H9 (cell line): ENCODE measurements around the gene FAM114A1. TPM values are rescaled to one million over a fixed set of nuclear protein-coding genes. Genes with fewer than 3 reads are reported as not detected.

Source experiments
- DNase-seq: peaks from one replicate; pipeline ENCODE4 v3.0.0-alpha.2; 2017
- H2AFZ ChIP-seq: one replicate; pipeline ENCODE4 v1.6.1; 2013; ENCODE audit warnings: mild to moderate bottlenecking, low read length, control low read depth, moderate library complexity
- H2AK5ac ChIP-seq: 2 replicates; pipeline ENCODE4 v1.6.1; 2013; ENCODE audit warnings: low read length, control low read depth, mixed read lengths; ENCODE audit not compliant: insufficient read length
- H2BK120ac ChIP-seq: one replicate; pipeline ENCODE4 v1.6.1; 2013; ENCODE audit warnings: low read depth, mild to moderate bottlenecking, low read length, control low read depth, inconsistent platforms; ENCODE audit not compliant: poor library complexity, severe bottlenecking
- H2BK12ac ChIP-seq: 2 replicates; pipeline ENCODE4 v1.6.1; 2013; ENCODE audit warnings: low read length, control low read depth, mixed read lengths, low read depth; ENCODE audit not compliant: insufficient read length
- H2BK15ac ChIP-seq: 2 replicates; pipeline ENCODE4 v1.6.1; 2013; ENCODE audit warnings: low read depth, low read length, control low read depth
- H2BK20ac ChIP-seq: one replicate; pipeline ENCODE4 v1.6.1; 2013; ENCODE audit warnings: low read depth, mild to moderate bottlenecking, low read length, control low read depth, inconsistent platforms; ENCODE audit not compliant: poor library complexity, severe bottlenecking
- H2BK5ac ChIP-seq: 2 replicates; pipeline ENCODE4 v1.6.1; 2013; ENCODE audit warnings: low read length, control low read depth, mixed read lengths; ENCODE audit not compliant: insufficient read length
- H3K14ac ChIP-seq: 2 replicates; pipeline ENCODE4 v1.6.1; 2013; ENCODE audit warnings: low read length, control low read depth; ENCODE audit not compliant: insufficient read depth
- H3K18ac ChIP-seq: 2 replicates; pipeline ENCODE4 v1.6.1; 2013; ENCODE audit warnings: low read depth, mild to moderate bottlenecking, mixed read lengths, low read length, control low read depth; ENCODE audit not compliant: insufficient read length
- H3K23ac ChIP-seq: 2 replicates; pipeline ENCODE4 v1.6.1; 2013; ENCODE audit warnings: low read length, control low read depth, mixed read lengths, low read depth; ENCODE audit not compliant: insufficient read length
- H3K23me2 ChIP-seq: 2 replicates; pipeline ENCODE4 v1.6.1; 2013; ENCODE audit warnings: low read depth, mild to moderate bottlenecking, mixed read lengths, low read length, control low read depth; ENCODE audit not compliant: insufficient read length, poor library complexity, severe bottlenecking
- H3K27ac ChIP-seq: 2 replicates; pipeline ENCODE4 v1.5.1; 2013; ENCODE audit warnings: low read length, control low read depth, mixed read lengths, low read depth; ENCODE audit not compliant: insufficient read length
- H3K27me3 ChIP-seq: 2 replicates; pipeline ENCODE4 v1.6.1; 2013; ENCODE audit warnings: low read length, control low read depth, inconsistent platforms; ENCODE audit not compliant: insufficient read depth
- H3K4ac ChIP-seq: 2 replicates; pipeline ENCODE4 v1.6.1; 2013; ENCODE audit warnings: low read depth, mild to moderate bottlenecking, control low read depth, inconsistent platforms, low read length, moderate library complexity
- H3K4me1 ChIP-seq: 2 replicates; pipeline ENCODE4 v1.6.1; 2013; ENCODE audit warnings: low read length, control low read depth, inconsistent platforms; ENCODE audit not compliant: insufficient read depth
- H3K4me2 ChIP-seq: 2 replicates; pipeline ENCODE4 v1.6.1; 2013; ENCODE audit warnings: low read length, control low read depth, mixed read lengths; ENCODE audit not compliant: insufficient read length, insufficient read depth
- H3K56ac ChIP-seq: 2 replicates; pipeline ENCODE4 v1.6.1; 2013; ENCODE audit warnings: low read depth, mild to moderate bottlenecking, mixed read lengths, low read length, control low read depth; ENCODE audit not compliant: insufficient read length
- H3K79me1 ChIP-seq: 2 replicates; pipeline ENCODE4 v1.6.1; 2013; ENCODE audit warnings: low read depth, mild to moderate bottlenecking, moderate library complexity, low read length, control low read depth, inconsistent platforms; ENCODE audit not compliant: insufficient read depth, poor library complexity, severe bottlenecking
- H3K79me2 ChIP-seq: 2 replicates; pipeline ENCODE4 v1.6.1; 2013; ENCODE audit warnings: low read length, control low read depth, inconsistent platforms; ENCODE audit not compliant: insufficient read depth
- H3K9ac ChIP-seq: 2 replicates; pipeline ENCODE4 v1.6.1; 2013; ENCODE audit warnings: low read length, control low read depth, mixed read lengths; ENCODE audit not compliant: insufficient read length; ENCODE audit errors: extremely low read depth
- H3K9me3 ChIP-seq: one replicate; pipeline ENCODE4 v1.6.1; 2013; ENCODE audit warnings: low read depth, low read length, inconsistent platforms; ENCODE audit not compliant: control insufficient read depth
- H3T11ph ChIP-seq: one replicate; pipeline ENCODE4 v1.6.1; 2013; ENCODE audit warnings: mild to moderate bottlenecking, low read length, control low read depth, inconsistent platforms
- H4K20me1 ChIP-seq: one replicate; pipeline ENCODE4 v1.6.1; 2013; ENCODE audit not compliant: control insufficient read depth, insufficient read length, insufficient read depth
- H4K5ac ChIP-seq: 2 replicates; pipeline ENCODE4 v1.6.1; 2013; ENCODE audit warnings: low read depth, mild to moderate bottlenecking, mixed read lengths, low read length, control low read depth; ENCODE audit not compliant: insufficient read length
- H4K8ac ChIP-seq: replicated peaks from 2 replicates; pipeline ENCODE4 v1.6.1; 2013; ENCODE audit warnings: low read length, control low read depth, mixed read lengths, low read depth; ENCODE audit not compliant: insufficient read length
- H4K91ac ChIP-seq: 2 replicates; pipeline ENCODE4 v1.6.1; 2013; ENCODE audit warnings: low read depth, mild to moderate bottlenecking, moderate library complexity, mixed read lengths, low read length, control low read depth; ENCODE audit not compliant: insufficient read length
- H3K27ac Mint-ChIP-seq, 3 experiments: 2 replicates in 2 of 3; 3 replicates in 1 of 3; pipeline ENCODE4 v1.8.0; 2020 to 2021; ENCODE audit warnings: mixed read lengths in 3 of 3, mild to moderate bottlenecking in 1 of 3, moderate library complexity in 1 of 3
- H3K27me3 Mint-ChIP-seq: 2 replicates; pipeline ENCODE4 v1.8.0; 2021; ENCODE audit warnings: low read depth, mild to moderate bottlenecking, moderate library complexity, mixed read lengths
- H3K36me3 Mint-ChIP-seq, 3 experiments: 2 replicates in 2 of 3; 3 replicates in 1 of 3; pipeline ENCODE4 v1.8.0; 2020 to 2021; ENCODE audit warnings: low read depth in 3 of 3, mixed read lengths in 3 of 3; ENCODE audit not compliant: insufficient read depth in 1 of 3
- H3K4me1 Mint-ChIP-seq, 2 experiments: 2 replicates each; pipeline ENCODE4 v1.8.0; 2020; ENCODE audit warnings: mixed read lengths in 2 of 2
- H3K4me3 Mint-ChIP-seq, 2 experiments: 2 replicates in 1 of 2; 3 replicates in 1 of 2; pipeline ENCODE4 v1.8.0; 2020 to 2021; ENCODE audit warnings: mild to moderate bottlenecking in 2 of 2, mixed read lengths in 2 of 2, moderate library complexity in 1 of 2
- H3K9me3 Mint-ChIP-seq, 2 experiments: 2 replicates in 1 of 2; 3 replicates in 1 of 2; pipeline ENCODE4 v1.8.0; 2020; ENCODE audit warnings: mild to moderate bottlenecking in 2 of 2, mixed read lengths in 2 of 2, moderate library complexity in 1 of 2
- CTCF ChIP-seq: fragments of 200-600 bp; sonication (generic); conservative IDR thresholded peaks from 3 replicates; pipeline ENCODE4 v1.8.0; 2021; ENCODE audit warnings: antibody characterized with exemption, mild to moderate bottlenecking
- WGBS: extraction: QIAGEN DNeasy Blood & Tissue Kit; methylation state at CpG from one replicate; pipeline ENCODE4 v1.1.7; 2013; ENCODE audit warnings: missing lambda C conversion rate, low lambda C conversion rate, mixed read lengths; ENCODE audit not compliant: insufficient read length; ENCODE audit errors: extremely low coverage; 5-methylcytosine and 5-hydroxymethylcytosine counted together
- total RNA-seq: library from RNA; stranded (reverse); gene quantifications from 2 replicates; pipeline ENCODE4 v1.2.1, GENCODE V29; 2021

FAM114A1 gene
- total RNA-seq, 1 experiment from 2014 or later, result 9.9 TPM

GRCh38 chr4:38868059-38868960 lies 704 bp downstream of the FAM114A1 start:
- peak overlapping the region; percentile 48; the same call in 1 of the 2 replicates for H3K14ac ChIP-seq
- H4K5ac ChIP-seq, result no peak overlapping the region
- H3K23ac ChIP-seq, result no peak overlapping the region
- no peak overlapping the region for H3K27ac ChIP-seq
- peak overlapping the region; percentile 29 for H3K18ac ChIP-seq
- H3T11ph ChIP-seq, result no peak overlapping the region
- H3K23me2 ChIP-seq, result peaks cover 3% of the 10 kb centered on the region
- H3K27me3 ChIP-seq, result no peaks in the 10 kb centered on the region
- Mint-ChIP-seq H3K4me3 (peak overlapping the region; percentile 71 to 82), H3K27ac (0 out of 7 replicates have a peak overlapping the region, but pooled peaks of 1 of the 3 experiments have one; percentile 54), H3K4me1 (peaks cover 14 to 16% of the 10 kb centered on the region in 2 experiments), H3K27me3 (peaks cover 5% of the 10 kb centered on the region), H3K9me3 (no peaks in the 10 kb centered on the region), H3K36me3 (peaks cover 0 to 4% (median 0%) of the 10 kb centered on the region in 3 experiments; a peak in 3 of 7 replicates)
- peaks cover 6% of the 10 kb centered on the region; the same call in 1 of the 2 replicates for H3K4me1 ChIP-seq
- no peak overlapping the region for H2BK5ac ChIP-seq
- H2BK120ac ChIP-seq, result no peak overlapping the region
- H4K91ac ChIP-seq, result no peak overlapping the region
- H2AK5ac ChIP-seq, result no peak overlapping the region
- no peak overlapping the region for H3K4ac ChIP-seq
- H2BK15ac ChIP-seq, result no peak overlapping the region
- peak overlapping the region; percentile 51 for H3K4me2 ChIP-seq
- H3K79me1 ChIP-seq, result no peaks in the 10 kb centered on the region
- DNase-seq, result peak; percentile 38
- no peak overlapping the region for H4K8ac ChIP-seq
- no peaks in the 10 kb centered on the region for H3K9me3 ChIP-seq
- no peaks in the 10 kb centered on the region for H3K79me2 ChIP-seq
- no peak overlapping the region for H2BK20ac ChIP-seq
- H3K56ac ChIP-seq, result no peak overlapping the region
- no peak overlapping the region for H2BK12ac ChIP-seq
- TF ChIP-seq CTCF, result no peak
- WGBS, result no CpG with 5 or more reads among the region's 30 CpGs
- H4K20me1 ChIP-seq, result no peaks in the 10 kb centered on the region
- no peak overlapping the region for H2AFZ ChIP-seq
- peak overlapping the region; percentile 30 for H3K9ac ChIP-seq
